Uterus (tissue), 2 donors: ENCODE data around the gene SPATA20.

Source experiments
- CTCF ChIP-seq, 4 experiments: fragments of 200-600 bp in 2 of 4; fragments of 450-650 bp in 2 of 4; sonication (generic) in 2 of 4; IDR thresholded peaks; one replicate each; pipeline ENCODE4 v1.5.1; 2016 to 2019; ENCODE audit warnings: antibody characterized with exemption in 4 of 4, mild to moderate bottlenecking in 2 of 4, moderate library complexity in 1 of 4
- POLR2A ChIP-seq, 2 donors: fragments of 450-650 bp; IDR thresholded peaks; one replicate each; pipeline ENCODE4 v1.6.1; 2016; ENCODE audit warnings: antibody characterized with exemption in 2 of 2, mild to moderate bottlenecking in 1 of 2, moderate library complexity in 1 of 2

GRCh38 chr17:50594128-50594823, 47.3 kb downstream of the SPATA20 start:
- no peak for TF ChIP-seq CTCF (IDR thresholded peaks at IDR 0.05)
- no peak for TF ChIP-seq POLR2A (IDR thresholded peaks at IDR 0.05)
